ENCODE measurements around the gene APOBEC3C.
"Not testable (repeated sequence)": the region's sequence is repeated elsewhere in the genome, so short reads cannot be mapped to it uniquely, and the experiment has no call there.

APOBEC3C gene

DNA sequence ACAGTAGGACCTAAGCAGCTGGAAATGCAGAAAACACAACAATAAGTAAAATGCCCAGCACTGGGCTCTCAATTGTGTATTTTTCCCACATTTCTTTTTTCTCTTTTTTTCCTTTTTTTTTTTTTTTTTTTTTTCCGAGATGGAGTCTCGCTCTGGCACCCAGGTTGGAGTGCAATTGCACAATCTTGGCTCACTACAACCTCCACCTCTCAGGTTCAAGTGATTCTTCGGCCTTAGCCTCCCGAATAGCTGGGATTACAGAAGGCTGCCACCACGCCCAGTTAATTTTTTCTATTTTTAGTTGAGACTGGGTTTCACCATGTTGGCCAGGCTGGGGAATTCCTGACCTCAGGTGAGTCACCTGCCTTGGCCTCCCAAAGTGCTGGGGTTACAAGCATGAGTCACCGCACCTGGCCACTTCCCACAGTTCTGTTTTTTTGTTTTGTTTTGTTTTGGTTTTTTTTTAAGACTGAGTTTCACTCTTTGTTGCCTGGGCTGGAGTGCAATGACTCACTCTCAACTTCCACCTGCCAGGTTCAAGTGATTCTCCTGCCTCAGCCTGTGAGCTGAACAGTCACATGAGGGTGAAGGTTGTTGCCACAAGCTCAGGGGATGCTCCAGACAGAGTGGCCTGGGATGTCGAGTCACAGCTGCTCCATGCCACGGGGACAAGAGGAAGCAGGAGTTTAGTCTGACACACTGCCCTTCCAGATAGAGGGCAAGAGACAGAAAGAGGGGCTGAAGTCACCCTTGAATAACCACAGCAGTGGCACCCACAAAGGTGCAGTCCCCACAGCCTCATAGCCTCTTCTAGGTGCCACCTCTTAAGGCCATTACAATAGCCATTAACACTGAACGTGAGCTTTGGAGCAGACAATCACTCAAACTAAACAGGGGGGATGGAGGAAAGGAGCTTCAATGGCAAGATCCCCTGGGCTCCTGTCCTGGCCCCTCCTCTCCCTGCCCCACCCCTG lies 29.0 kb upstream of the APOBEC3C start:
- H3K9me2 ChIP-seq (replicated peaks; ENCODE audit: low read depth, low read length); H2AFZ ChIP-seq (ENCODE audit: low read length); H3K36me3 ChIP-seq (ENCODE audit: insufficient read depth, low read length); H3K4me3 ChIP-seq (ENCODE audit: low read length, poor library complexity, severe bottlenecking); H3K9ac ChIP-seq (ENCODE audit: low read depth, low read length, poor library complexity, severe bottlenecking); H3F3A ChIP-seq (ENCODE audit: low read depth); H3K4me2 ChIP-seq (ENCODE audit: low read depth, low read length, poor library complexity, severe bottlenecking); H3K27me3 ChIP-seq (ENCODE audit: insufficient read depth, low read length, poor library complexity, severe bottlenecking); H4K20me1 ChIP-seq (ENCODE audit: insufficient read depth, low read length, poor library complexity, severe bottlenecking); H3K9me3 ChIP-seq (ENCODE audit: insufficient read depth, low read depth, low read length): not testable (repeated sequence)
- Histone ChIP-seq H3K4me1 (ENCODE audit: insufficient read depth, low read length, poor library complexity, severe bottlenecking) (peaks cover 33% of the 10 kb centered on the region), H3K79me2 (ENCODE audit: insufficient read depth, low read length) (peaks cover 20% of the 10 kb centered on the region)

DNA sequence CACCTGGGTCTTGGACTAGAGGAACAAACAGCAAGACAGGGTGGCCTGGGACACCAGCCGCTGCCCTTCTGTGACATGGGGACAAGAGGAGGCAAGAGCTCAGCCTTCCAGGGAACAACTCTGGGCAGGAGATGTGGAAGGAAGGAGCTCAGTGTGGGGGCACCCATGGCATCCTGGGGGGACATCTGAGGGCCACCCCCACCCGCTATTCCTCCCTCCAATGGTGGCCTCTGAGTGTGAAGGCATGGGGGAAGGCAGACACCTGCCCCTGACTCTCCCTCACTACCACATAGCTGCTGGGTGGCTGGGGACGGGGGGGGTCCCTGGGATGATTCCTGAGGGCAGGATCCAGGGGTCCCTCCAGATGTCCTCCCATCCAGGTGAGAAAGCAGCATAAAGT lies 27.4 kb upstream of the APOBEC3C start:
- H4K20me1 ChIP-seq (ENCODE audit: insufficient read depth, low read length, poor library complexity, severe bottlenecking), result no peaks in the 10 kb centered on the region
- no peak overlapping the region for H3K4me2 ChIP-seq (ENCODE audit: low read depth, low read length, poor library complexity, severe bottlenecking)
- peaks cover 29% of the 10 kb centered on the region for H3K4me1 ChIP-seq (ENCODE audit: insufficient read depth, low read length, poor library complexity, severe bottlenecking)
- no peaks in the 10 kb centered on the region for H3K36me3 ChIP-seq (ENCODE audit: insufficient read depth, low read length)
- TF ChIP-seq EZH2phosphoT487 (IDR thresholded peaks at IDR 0.05; ENCODE audit: borderline replicate concordance), result no peak
- TF ChIP-seq, protein P1, sequence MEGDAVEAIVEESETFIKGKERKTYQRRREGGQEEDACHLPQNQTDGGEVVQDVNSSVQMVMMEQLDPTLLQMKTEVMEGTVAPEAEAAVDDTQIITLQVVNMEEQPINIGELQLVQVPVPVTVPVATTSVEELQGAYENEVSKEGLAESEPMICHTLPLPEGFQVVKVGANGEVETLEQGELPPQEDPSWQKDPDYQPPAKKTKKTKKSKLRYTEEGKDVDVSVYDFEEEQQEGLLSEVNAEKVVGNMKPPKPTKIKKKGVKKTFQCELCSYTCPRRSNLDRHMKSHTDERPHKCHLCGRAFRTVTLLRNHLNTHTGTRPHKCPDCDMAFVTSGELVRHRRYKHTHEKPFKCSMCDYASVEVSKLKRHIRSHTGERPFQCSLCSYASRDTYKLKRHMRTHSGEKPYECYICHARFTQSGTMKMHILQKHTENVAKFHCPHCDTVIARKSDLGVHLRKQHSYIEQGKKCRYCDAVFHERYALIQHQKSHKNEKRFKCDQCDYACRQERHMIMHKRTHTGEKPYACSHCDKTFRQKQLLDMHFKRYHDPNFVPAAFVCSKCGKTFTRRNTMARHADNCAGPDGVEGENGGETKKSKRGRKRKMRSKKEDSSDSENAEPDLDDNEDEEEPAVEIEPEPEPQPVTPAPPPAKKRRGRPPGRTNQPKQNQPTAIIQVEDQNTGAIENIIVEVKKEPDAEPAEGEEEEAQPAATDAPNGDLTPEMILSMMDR (conservative IDR thresholded peaks at IDR 0.05; ENCODE audit: low read length), result no peak
- H3K9ac ChIP-seq (ENCODE audit: low read depth, low read length, poor library complexity, severe bottlenecking), result no peak overlapping the region
- H3K4me3 ChIP-seq (ENCODE audit: low read length, poor library complexity, severe bottlenecking), result no peak overlapping the region
- H3K9me2 ChIP-seq (replicated peaks; ENCODE audit: low read depth, low read length), result no peaks in the 10 kb centered on the region
- no peak overlapping the region for H2AFZ ChIP-seq (ENCODE audit: low read length)
- no peaks in the 10 kb centered on the region for H3F3A ChIP-seq (ENCODE audit: low read depth)
- H3K27me3 ChIP-seq (ENCODE audit: insufficient read depth, low read length, poor library complexity, severe bottlenecking), result no peaks in the 10 kb centered on the region
- H3K9me3 ChIP-seq (ENCODE audit: insufficient read depth, low read depth, low read length), result peaks cover 5% of the 10 kb centered on the region; the same call in 1 of the 2 replicates
- peaks cover 20% of the 10 kb centered on the region for H3K79me2 ChIP-seq (ENCODE audit: insufficient read depth, low read length)

DNA sequence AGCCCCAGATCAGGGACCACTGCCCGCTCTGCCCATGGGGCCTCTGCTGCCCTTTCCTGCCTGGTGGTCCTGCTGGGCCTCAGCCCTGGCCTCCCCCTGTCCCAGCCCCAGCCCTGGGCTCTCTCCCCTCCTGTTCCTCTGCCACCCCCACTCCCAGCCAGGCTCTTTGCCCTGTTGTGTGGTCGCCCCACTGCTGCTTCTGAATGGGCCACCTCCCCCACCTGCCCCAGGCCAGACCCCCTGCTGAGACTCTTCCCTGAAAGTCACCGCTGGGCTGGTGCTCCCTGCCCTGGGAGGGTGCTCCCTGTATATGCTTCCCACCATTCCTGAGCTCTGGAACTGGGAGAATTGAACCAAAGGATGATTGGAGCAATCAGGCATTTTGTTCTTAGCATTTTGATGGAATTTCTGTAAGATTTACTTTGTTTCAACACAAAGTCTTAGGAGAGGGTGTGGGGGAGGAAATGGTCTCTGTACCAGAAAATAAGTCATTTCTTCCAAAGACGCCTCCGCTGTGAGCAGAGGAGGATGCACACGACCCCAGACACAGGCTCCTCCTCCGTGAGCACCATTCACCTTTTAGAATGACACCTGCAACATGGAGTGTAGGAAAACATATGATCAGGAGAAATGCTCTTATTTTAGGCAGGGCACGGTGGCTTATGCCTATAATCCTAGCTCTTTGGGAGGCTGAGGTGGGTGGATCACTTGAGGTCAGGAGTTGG lies 26.7 kb upstream of the APOBEC3C start:
- Histone ChIP-seq H3F3A (ENCODE audit: low read depth) (no peaks in the 10 kb centered on the region), H3K9me2 (replicated peaks; ENCODE audit: low read depth, low read length) (no peaks in the 10 kb centered on the region), H3K36me3 (ENCODE audit: insufficient read depth, low read length) (no peaks in the 10 kb centered on the region)

More for the DNA sequence above, 26.7 kb upstream of the APOBEC3C start:
- no peak for TF ChIP-seq EZH2phosphoT487 (IDR thresholded peaks at IDR 0.05; ENCODE audit: borderline replicate concordance)
- TF ChIP-seq, protein P1 (conservative IDR thresholded peaks at IDR 0.05; ENCODE audit: low read length), result no peak
- Histone ChIP-seq H3K4me2 (ENCODE audit: low read depth, low read length, poor library complexity, severe bottlenecking) (no peak overlapping the region), H3K9me3 (ENCODE audit: insufficient read depth, low read depth, low read length) (peaks cover 5% of the 10 kb centered on the region; the same call in 1 of the 2 replicates), H3K9ac (ENCODE audit: low read depth, low read length, poor library complexity, severe bottlenecking) (no peak overlapping the region), H4K20me1 (ENCODE audit: insufficient read depth, low read length, poor library complexity, severe bottlenecking) (no peaks in the 10 kb centered on the region), H3K4me1 (ENCODE audit: insufficient read depth, low read length, poor library complexity, severe bottlenecking) (peaks cover 25% of the 10 kb centered on the region), H3K27me3 (ENCODE audit: insufficient read depth, low read length, poor library complexity, severe bottlenecking) (no peaks in the 10 kb centered on the region), H3K4me3 (ENCODE audit: low read length, poor library complexity, severe bottlenecking) (no peak overlapping the region), H3K79me2 (ENCODE audit: insufficient read depth, low read length) (peaks cover 19% of the 10 kb centered on the region), H2AFZ (ENCODE audit: low read length) (no peak overlapping the region)
